Skeletal muscle satellite cell (primary cell): ENCODE measurements around the gene CAPN1. TPM values are rescaled to one million over a fixed set of nuclear protein-coding genes. Genes with fewer than 3 reads are reported as not detected.

Experiments used
- H3K27me3 ChIP-seq: 2 replicates; pipeline ENCODE4 v1.7.0; 2013; ENCODE audit warnings: low read length; ENCODE audit not compliant: control insufficient read depth, insufficient read depth
- H3K36me3 ChIP-seq: 2 replicates; pipeline ENCODE4 v1.7.0; 2013; ENCODE audit warnings: mild to moderate bottlenecking, control low read depth, low read length; ENCODE audit not compliant: insufficient read depth
- H3K4me1 ChIP-seq: 2 replicates; pipeline ENCODE4 v1.7.0; 2013; ENCODE audit warnings: low read length; ENCODE audit not compliant: control insufficient read depth, insufficient read depth
- H3K4me2 ChIP-seq: 2 replicates; pipeline ENCODE4 v1.7.0; 2013; ENCODE audit warnings: mild to moderate bottlenecking, low read length
- H3K4me3 ChIP-seq: 2 replicates; pipeline ENCODE4 v1.7.0; 2013; ENCODE audit warnings: low read length
- H3K9ac ChIP-seq: 2 replicates; pipeline ENCODE4 v1.7.0; 2013; ENCODE audit warnings: mild to moderate bottlenecking, low read depth, low read length, moderate library complexity
- H3K9me3 ChIP-seq: replicated peaks from 2 replicates; pipeline ENCODE4 v1.7.0; 2013; ENCODE audit warnings: mild to moderate bottlenecking, control low read depth, low read length
- total RNA-seq: library from RNA; depleted of rRNA; stranded (reverse); fragments of >200 nt; gene quantifications from 2 replicates; pipeline ENCODE4 v1.2.3, GENCODE V29; 2012; rRNA removed

Gene CAPN1
- total RNA-seq, result 139 and 152 TPM in 2 replicates

DNA sequence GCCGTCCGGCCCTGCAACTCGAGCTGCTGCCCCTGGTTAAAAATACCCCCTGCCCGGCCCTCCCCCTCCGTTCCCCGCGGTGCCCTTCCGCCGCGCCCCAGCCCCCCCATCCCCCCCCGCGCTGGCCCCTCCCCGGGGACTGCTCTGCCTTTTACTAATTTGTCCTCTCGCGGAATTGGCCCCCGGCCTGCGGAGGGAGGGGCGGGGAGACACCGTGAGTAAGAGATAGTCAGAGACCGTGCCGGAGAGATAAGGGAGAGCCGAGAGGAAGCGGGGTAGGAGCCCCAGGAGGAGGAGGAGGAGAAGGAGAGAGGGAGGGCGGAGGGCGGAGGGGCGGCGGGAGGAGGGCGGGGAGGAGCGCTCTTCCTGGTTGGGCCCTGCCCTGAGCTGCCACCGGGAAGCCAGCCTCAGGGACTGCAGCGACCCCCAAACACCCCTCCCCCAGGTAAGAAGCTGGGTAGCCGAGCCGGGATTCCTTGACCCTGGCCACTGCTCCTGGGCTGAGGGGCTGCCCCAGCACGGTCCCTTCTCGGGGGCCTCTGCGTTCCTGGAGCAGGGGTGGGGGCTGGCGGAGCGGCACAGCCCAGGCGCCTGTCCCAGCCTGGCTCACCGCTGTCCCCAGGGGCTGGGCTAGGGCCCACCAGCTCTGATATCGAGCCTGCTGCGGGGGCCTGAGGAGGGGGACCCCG, at the start of gene CAPN1:
Gene CAPN1, plus strand, starts transcription at position 360 of the 689 bp plus-strand sequence. CDS start 774 bp downstream, outside the sequence.
- Histone ChIP-seq H3K4me3 (peak within 1 kb of the TSS; percentile 100), H3K4me1 (peaks cover 20% of the 10 kb centered on the region), H3K9ac (peak within 1 kb of the TSS; percentile 97), H3K4me2 (peak within 1 kb of the TSS; percentile 96), H3K27me3 (no peaks in the 10 kb centered on the region), H3K9me3 (no peaks in the 10 kb centered on the region), H3K36me3 (peaks cover 30% of the 10 kb centered on the region)

DNA sequence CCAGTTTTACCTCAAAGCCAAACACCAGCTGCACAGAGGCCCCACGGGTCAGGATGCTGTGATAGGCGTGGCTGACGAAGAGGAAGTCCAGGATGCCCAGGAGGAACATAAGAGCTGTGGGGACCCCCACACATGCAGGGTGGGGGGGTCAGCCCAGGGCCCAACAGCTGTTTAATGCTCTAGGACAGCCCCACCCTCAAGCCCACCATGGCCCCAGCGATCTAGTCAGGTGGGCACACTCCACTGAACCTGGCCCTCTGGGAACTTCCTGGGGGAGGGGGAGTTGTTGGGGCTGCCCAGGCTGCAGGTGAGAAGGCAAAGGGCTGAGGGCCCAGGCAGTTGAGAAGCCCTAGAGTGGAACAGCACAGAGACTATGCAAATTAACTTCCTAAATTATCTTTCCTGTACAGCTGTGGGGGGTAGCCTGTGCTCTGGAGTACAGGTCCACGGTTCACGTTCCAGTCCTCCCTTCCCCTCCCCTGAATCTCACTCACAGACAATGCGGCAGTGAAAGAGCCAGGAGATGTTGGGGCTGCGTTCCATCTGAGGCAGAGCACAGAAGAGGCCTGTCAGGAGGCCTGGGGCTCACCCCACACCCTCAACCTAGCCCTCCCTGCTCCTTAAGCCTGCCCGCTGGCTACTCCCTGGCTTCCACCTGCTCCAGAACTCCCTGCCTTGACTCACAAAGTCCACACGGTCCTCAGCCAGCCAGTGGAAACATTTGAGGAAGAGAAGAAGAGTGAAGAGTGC, 49.3 kb upstream of the CAPN1 start:
- peak overlapping the region; percentile 96 for H3K4me3 ChIP-seq

DNA sequence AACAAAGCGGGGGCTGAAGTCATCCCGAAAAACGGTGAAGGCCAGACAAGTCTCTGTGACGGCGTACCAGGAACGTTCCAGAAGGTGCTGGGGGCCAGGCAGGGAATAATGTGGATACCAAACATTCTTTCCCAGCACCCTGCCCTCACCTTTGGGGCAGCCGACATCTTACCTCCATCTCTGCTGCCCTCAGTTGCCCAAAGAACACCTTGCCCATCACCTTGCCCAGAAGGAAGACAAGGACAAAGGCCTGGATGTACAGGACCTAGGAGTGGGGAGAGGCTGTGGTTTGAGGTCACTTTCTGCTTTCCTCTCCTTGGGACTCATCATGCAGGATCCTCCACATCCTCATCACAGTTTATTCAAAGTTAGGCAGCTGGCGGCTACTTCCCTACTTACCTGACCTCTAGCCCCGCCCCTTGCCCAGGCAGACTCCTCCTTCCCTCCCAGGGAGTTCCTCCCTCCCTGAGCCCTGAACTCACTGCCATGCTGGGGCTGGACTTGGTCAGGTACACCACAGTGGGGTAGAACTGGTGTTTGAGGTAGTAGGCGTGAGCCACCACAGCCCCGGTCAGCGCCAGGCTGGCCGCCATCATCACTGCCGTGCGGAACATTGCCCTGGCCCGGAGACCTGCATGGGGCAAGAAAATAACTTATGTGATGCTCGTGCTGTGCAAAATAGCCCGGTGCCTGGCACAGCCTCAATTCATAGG, 48.6 kb upstream of the CAPN1 start:
- peaks cover 16% of the 10 kb centered on the region for H3K4me1 ChIP-seq
- H3K36me3 ChIP-seq, result peaks cover 49% of the 10 kb centered on the region
- peak overlapping the region; percentile 96 for H3K4me3 ChIP-seq
- peak overlapping the region; percentile 98 for H3K9ac ChIP-seq
- H3K9me3 ChIP-seq, result no peaks in the 10 kb centered on the region
- peak overlapping the region; percentile 91 for H3K4me2 ChIP-seq
- H3K27me3 ChIP-seq, result no peaks in the 10 kb centered on the region

More for the DNA sequence above, 49.3 kb upstream of the CAPN1 start:
- Histone ChIP-seq H3K36me3 (peaks cover 55% of the 10 kb centered on the region), H3K4me2 (peak overlapping the region; percentile 91), H3K9ac (no peak overlapping the region), H3K9me3 (no peaks in the 10 kb centered on the region), H3K4me1 (peaks cover 16% of the 10 kb centered on the region), H3K27me3 (no peaks in the 10 kb centered on the region)

DNA sequence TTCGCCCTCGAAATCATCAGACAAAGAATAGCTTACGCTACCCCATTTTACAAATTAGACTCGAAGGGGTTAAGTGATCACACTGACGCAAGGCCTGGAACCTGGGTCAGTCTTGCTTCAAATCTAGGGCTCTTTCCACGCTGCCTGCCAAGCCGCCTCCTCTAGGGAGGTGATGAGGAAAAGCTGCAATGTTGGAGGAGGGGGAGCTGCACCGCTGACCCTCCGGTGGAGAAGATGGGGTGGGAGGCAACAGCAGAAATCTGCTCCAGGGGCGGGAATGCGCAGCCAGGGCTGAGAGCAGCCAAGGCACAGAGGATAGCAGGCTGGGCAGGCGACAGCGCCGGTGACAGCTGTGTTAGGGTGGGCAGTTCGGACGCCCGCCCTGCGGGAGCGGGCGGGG, 48.0 kb upstream of the CAPN1 start:
- H3K4me1 ChIP-seq, result peaks cover 16% of the 10 kb centered on the region
- H3K4me3 ChIP-seq, result peak overlapping the region; percentile 96
- H3K27me3 ChIP-seq, result no peaks in the 10 kb centered on the region
- peaks cover 44% of the 10 kb centered on the region for H3K36me3 ChIP-seq
- peak overlapping the region; percentile 91 for H3K4me2 ChIP-seq
- peak overlapping the region; percentile 98 for H3K9ac ChIP-seq
- H3K9me3 ChIP-seq, result no peaks in the 10 kb centered on the region

DNA sequence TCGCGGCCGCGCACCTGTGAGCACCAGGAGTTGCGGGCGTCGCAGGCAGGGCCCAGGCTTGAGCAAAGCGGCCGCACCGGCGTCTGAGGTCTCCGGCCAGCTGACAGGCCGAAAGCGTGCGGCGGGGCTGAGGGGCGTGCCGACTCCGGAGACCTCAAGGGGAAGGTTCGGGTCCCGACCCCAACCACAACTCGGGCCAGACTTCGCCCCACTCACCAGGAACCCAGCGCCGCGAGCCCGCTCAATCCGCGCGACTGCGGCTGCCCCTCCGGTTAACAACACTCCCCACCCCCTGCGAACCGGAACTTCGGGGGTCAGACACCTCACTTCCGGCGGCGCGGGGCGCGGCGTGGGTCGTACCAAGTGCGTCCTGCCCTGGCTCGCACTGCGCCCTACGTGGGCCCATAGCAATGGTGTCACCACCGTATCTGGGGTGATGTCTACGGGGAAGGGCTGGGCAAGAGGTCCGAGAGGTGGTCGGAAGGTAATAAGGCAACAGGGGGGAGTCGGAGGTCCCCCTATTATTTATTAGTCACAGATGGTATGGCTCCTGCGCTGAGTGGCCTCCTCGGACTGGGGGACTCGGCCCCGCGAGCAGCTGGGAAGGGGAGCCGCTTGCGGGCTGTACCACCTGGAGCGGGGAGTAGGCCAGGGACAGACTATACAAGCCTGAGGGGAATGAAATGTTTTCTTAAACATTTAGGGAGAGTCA, 47.3 kb upstream of the CAPN1 start, which contains the start of gene SYVN1:
Gene SYVN1, minus strand, starts transcription at position 280 of the 712 bp plus-strand sequence. CDS start 918 bp downstream, outside the sequence.
- H3K4me3 ChIP-seq, result peak within 1 kb of the TSS; percentile 96
- H3K4me1 ChIP-seq, result peaks cover 16% of the 10 kb centered on the region
- H3K4me2 ChIP-seq, result peak within 1 kb of the TSS; percentile 91
- no peaks in the 10 kb centered on the region for H3K9me3 ChIP-seq
- no peaks in the 10 kb centered on the region for H3K27me3 ChIP-seq
- peak within 1 kb of the TSS; percentile 98 for H3K9ac ChIP-seq
- H3K36me3 ChIP-seq, result peaks cover 37% of the 10 kb centered on the region

DNA sequence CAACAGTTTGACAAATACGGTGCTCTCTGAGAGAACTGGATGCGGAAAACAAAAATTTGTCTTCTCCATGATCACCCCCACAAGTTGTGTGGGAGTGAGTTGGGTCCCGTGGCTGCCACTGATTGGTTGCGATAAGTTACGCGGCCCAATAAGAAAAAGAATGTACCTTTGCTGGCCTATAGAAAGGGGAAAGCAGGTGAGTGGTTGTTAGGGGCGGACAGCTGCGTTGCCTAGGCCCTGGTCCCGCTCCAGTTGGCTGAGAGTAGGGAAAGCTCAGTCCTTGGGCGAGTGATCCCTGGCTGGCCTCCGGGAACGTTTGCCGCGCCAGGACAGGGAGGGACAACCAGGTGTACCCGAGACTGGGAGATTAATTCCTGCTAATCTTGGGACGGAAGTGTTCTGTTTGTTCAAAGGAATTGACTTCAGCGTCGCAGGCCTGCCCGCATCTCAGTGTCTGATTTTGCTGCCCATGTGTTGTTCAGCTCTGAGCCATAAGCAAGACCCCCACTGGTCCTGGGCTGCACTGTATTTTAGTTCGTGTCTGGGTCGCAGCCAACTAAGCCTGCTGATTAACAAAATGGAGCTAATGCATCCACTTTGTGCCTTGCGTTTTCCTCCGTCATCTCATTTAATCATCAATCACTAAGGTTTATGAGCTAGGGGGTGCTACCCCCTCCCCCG, 46.6 kb upstream of the CAPN1 start:
- peak overlapping the region; percentile 96 for H3K4me3 ChIP-seq
- peaks cover 16% of the 10 kb centered on the region for H3K4me1 ChIP-seq
- H3K4me2 ChIP-seq, result peak overlapping the region; percentile 91
- peaks cover 30% of the 10 kb centered on the region for H3K36me3 ChIP-seq
- no peaks in the 10 kb centered on the region for H3K9me3 ChIP-seq
- peaks cover 1% of the 10 kb centered on the region for H3K27me3 ChIP-seq
- H3K9ac ChIP-seq, result peak overlapping the region; percentile 98

DNA sequence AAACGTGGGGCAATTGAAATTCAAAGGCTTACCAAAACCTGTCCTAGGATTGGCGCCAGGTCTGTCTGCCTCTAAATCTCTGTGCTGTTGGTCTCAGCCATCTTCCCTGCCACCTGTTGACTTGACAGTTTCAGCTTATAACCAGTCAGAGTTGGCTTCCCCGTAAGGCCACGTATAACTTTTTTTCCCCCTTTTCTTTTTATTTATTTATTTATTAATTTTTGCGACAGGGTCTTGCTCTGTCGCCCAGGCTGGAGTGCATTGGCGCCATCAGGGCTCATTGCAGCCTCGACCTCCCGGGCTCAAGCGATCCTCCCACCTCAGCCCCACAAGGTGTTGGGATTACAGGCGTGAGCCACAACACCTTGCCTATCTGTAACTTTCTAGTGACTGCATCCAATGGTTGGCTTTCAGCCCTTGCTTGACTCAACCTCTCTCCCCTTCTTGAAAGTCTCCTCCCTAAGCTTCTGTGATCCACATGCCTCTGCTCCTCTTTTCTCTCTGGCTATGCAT, 46.0 kb upstream of the CAPN1 start:
- Histone ChIP-seq H3K9ac (peak overlapping the region; percentile 98), H3K27me3 (peaks cover 7% of the 10 kb centered on the region), H3K4me3 (peak overlapping the region; percentile 96), H3K4me1 (peaks cover 16% of the 10 kb centered on the region), H3K9me3 (no peaks in the 10 kb centered on the region), H3K36me3 (peaks cover 26% of the 10 kb centered on the region), H3K4me2 (peak overlapping the region; percentile 91)

DNA sequence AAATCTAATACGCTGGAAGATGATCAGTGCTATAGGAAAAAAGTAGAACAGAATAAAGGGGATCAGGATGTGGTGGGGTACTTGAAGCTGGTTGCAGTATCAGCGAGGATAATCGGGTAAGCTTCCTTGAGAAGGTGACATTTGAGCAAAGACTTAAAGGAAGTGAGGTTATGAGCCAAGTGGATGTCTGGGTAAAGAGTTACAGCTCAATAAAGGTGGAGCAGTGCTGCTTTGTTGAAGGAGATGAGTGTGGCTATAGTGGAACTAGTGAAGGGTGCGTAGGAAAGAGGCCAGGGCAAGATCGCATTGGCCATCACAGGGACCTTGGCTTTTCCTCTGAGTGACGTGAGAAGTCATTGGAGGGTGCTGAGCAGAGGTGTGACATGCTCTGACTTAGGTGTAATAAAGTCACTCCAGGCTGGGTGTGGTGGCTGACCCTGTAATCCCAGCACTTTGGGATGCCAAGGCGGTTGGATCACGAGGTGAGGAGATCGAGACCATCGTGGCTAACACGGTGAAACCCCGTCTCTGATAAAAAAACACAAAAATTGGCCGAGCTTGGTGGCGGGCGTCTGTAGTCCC, 45.1 kb upstream of the CAPN1 start:
- no peak overlapping the region for H3K9ac ChIP-seq
- peaks cover 16% of the 10 kb centered on the region for H3K4me1 ChIP-seq
- peaks cover 17% of the 10 kb centered on the region for H3K36me3 ChIP-seq
- no peak overlapping the region for H3K4me2 ChIP-seq
- H3K9me3 ChIP-seq, result no peaks in the 10 kb centered on the region
- H3K27me3 ChIP-seq, result peaks cover 16% of the 10 kb centered on the region
- H3K4me3 ChIP-seq, result no peak overlapping the region

DNA sequence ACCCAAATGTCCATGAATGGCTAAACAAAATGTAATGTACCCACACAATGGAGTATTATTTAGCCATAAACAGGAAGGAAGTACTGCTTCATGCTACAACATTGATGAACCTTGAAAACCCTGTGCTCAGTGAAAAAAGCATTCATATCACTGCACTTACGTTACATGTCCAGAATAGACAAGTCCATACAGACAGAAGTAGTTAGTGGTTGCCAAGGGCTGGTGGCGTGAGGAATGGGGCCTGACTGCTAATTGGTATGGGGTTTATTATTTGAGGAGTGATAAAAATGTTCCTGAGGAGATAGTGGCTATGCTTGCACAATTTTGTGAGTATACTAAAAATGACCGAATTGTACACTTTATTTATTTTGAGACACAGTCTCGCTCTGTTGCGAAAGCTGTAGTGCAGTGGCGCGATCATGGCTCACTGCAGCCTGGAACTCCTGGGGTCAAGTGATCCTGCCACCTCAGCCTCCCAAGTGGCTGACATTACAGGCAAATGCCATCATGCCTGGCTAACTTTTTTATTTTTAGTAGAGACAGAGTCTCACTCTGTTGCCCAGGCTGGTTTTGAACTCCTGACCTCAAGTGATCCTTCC, 39.7 kb upstream of the CAPN1 start:
- no peak overlapping the region for H3K9ac ChIP-seq
- peaks cover 30% of the 10 kb centered on the region for H3K27me3 ChIP-seq
- H3K4me2 ChIP-seq, result no peak overlapping the region
- H3K36me3 ChIP-seq, result no peaks in the 10 kb centered on the region
- no peaks in the 10 kb centered on the region for H3K9me3 ChIP-seq
- no peaks in the 10 kb centered on the region for H3K4me1 ChIP-seq
- no peak overlapping the region for H3K4me3 ChIP-seq
